HG02763 (cell line): ENCODE data around the gene OLFM2.

Experiments
- ATAC-seq: cut with Tn5 transposase; IDR thresholded peaks from one replicate; pipeline ENCODE4 v1.9.1; 2021; ENCODE audit warnings: mild to moderate bottlenecking, moderate library complexity; ENCODE audit not compliant: unreplicated experiment

Gene OLFM2

DNA sequence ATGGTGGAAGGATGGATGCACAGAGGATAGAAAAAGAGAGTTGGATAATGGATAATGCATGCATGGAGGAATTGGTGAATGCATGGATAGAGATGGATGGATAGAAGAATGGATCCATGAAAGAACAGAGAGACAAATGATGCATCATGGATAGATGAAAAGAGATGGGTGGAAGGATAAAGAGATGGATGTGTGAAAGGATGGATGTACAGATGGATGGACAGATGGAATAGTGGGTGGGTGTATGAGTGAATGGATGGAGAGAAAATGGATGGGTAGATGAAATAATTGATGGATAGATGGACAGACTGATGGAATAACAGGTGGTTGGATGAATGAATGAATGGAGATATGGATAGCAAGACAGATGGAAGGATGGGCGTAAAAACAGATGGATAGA lies 25.7 kb downstream of the OLFM2 start:
- ATAC-seq, result no peak

DNA sequence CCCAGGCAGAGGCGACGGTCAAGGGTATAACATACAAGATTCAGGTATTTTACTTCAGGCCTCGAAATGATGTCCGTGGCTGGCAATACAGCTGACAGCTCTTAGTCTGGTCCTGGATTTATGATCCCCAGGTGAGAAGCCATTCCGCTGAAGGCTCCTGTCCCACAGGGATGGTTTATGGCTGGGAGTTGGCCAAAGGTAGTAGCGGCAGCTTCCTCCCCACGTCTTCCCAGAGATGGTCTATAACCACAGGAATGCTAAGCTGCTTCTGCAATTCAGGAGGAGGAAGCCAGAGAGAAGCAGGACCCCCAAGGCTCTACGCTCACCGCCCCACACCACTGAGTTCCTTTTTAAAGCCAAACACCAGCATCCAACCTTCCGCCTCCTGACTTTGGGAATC lies 27.1 kb downstream of the OLFM2 start:
- no peak for ATAC-seq

DNA sequence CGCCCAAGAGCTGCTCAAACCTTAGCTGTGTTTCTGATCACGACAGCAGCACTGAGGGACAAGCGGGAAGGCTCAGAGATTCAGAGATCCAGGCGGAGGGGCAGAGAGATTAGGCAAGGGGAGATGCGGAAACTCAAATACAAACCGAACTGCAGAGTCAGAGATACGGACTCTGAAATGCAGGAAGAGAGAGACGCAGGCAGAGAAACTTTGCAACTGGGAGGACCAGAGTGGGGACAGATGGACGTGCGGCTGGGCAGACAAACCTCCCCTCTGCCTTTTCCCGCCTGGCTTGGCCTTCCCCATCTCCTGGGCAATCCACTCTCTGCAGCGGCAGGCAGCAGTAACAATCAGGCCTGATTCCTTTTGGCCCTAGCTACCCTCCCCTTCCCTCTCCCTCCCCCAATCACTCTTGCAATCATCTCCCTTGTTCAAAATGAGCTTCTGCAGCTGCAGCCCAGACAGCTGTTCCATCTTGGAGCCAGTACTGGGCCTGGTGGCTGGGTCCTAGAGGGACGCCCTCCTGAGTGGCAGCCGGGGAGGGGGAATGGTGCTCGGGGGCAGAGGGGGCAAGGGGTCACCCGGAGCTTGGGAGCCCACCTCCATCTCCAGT lies 29.7 kb downstream of the OLFM2 start:
- ATAC-seq, result no peak

DNA sequence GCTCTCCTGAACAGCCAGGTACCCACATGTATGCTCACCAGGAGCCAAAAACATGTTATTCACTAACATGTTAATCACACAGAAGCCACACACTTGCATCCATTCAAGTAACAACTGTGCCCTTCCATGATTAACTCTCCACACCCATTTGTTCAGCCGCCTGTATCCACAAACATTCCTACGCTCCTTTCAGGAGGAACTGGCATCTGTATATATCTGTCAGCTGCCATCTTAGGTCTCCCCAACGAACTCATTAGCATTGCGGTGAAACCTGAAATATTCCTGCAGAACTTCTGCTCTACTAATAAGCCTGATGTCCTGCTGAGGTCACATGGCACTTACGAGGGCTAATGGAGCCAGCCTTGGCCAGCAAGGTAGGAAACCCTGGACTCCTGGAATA lies 33.0 kb downstream of the OLFM2 start:
- ATAC-seq, result no peak

DNA sequence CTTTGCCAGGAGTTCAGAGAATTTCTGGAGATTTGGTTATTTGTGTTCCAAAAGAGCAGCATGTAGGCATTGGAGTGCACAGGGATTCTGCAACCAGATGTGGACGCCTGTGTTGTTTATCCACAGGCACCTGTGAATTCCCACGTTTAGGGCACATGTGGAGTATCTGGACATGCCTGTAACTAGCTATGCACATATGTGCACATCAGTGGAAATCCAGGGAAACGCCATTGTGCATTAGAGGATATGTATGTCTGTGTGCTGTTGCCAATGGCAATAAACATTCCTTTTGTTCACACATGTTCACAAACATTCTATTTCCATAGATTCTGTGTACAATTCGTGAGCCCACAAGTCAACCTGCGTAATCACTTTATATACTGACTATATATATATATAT lies 34.7 kb downstream of the OLFM2 start:
- no peak for ATAC-seq

DNA sequence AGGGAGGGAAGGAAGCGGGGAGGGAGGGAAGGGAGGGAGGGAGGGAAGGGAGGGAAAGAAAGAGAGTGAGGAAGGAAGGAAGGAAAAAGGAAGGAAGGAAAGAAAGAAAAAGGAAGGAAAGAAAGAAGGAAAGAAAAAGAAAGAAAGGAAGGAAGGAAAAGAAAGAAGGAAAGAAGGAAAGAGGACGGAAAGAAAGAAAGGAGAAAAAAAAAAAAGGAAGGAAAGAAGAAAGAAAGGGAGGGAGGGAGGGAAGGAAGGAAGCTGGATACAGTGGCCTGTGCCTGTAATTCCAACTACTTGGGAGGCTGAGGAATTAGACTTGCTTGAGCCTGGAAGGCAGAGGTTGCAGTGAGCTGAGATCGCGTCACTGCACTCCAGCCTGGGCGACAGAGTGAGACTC lies 35.3 kb downstream of the OLFM2 start:
- no peak for ATAC-seq

DNA sequence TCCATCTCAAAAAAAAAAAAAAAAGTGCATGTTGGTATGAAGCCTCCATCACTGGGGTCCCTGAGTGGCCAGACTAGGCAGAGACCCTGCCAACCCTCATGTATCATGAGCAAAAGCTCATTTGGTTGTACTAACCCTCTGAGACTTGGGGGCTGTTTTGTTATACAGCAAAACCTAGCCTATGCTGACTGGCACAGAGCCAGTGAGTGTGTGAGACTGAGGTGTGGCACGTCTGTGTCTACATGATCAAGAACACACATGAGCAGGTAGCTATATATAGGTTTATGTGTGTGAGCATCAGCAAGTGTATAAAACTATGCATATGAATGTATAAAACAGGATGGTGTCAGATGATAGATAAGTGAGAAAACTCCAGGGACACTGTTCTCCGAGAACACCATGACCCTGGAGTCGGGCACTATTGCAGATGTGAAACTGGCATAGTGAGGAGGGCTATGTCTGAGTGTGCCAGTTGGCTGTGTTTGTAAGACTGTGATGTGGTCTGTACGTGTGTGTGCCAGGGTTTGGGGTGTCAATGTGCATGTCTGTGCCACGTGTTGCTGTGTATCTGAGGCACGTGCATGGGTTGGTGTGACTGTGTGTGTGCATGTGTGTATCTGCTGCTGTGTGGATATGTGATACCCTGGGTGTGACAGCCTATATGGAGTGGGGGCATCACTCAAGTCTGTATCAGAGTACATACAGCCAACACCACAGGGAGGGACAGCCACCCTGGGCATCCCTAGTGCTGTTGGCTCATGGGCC lies 44.5 kb downstream of the OLFM2 start:
- no peak for ATAC-seq

DNA sequence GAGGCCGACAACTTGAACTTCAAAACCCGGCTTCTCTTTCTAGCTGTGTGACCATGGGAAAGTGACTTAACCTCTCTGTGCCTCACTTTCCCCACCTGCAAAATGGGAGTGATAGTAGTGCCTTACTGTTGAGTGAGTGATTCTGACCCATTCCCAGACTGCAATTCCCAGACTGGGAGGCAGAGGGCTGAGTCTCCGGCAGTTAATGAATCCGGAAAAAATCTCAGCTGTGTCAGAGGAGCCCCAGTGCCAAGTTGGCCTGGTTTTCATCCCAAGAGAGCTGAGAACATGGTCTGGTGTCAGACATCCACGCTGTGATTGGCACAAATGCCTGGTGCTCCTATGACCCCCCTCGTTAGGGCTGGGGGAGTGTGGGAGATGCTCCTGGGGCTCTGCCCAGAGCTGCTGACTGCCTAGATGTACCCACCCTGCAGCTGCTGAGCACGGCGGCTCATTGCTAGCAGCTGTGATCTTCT lies 51.2 kb downstream of the OLFM2 start:
- ATAC-seq, result no peak

DNA sequence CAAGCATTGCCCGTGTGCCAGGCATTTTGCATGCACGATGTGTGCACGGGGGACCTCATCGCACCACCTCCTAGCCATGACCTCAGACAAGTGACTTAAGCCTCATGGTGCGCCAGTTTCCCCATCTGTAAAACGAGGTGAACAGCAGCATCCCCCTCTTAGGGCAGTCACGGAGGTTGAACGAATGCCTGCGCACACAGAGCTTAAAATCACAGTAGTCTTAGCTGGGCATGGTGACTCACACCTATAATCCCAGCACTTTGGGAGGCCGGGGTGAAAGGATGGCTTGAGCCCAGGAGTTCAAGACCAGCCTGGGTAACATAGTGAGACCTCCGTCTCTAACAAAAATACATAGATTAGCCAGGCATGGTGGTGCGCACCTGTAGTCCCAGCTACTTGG lies 52.6 kb downstream of the OLFM2 start:
- no peak for ATAC-seq

DNA sequence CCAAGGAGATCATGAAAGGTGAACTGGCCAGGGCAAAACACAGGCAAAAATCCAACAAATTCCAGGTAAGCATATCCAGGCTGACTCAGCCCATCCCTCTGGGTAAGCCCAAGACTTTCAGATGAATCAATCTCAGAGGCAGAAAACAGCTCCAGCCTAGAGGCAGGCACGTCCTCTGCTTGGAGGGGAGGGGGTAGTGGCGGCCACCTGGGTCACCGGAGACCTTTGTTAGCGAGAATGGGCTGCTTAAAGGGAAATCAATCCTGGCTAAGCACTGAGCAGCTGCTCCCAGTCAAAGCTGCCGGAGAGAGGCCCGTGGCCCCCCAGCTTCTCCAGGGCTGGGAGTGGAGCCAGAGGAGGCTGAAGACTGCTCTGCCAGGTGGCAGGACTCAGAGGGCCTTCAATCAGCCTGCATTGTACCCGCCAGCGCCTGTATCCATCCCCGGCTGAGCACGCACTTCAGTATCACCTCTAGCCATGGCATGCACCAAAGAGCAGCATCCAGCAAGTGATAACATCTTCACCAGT lies 53.0 kb downstream of the OLFM2 start:
- no peak for ATAC-seq

DNA sequence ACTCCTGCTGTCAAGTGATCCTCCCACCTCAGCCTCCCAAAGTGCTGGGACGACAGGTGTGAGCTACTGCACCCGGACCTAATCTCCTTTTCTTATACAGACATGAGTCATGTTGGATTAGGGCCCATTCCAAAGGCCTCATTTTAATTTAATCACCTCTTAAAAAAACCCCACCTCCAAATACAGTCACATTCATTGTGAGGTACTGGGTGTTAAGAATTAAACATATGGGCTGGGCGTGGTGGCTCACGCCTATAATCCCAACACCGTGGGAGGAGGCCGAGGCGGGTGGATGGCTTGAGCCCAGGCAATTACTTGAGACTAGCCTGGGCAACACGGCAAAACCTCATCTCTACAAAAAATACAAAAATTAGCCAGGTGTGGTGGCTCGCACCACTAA lies 54.6 kb downstream of the OLFM2 start:
- no peak for ATAC-seq

DNA sequence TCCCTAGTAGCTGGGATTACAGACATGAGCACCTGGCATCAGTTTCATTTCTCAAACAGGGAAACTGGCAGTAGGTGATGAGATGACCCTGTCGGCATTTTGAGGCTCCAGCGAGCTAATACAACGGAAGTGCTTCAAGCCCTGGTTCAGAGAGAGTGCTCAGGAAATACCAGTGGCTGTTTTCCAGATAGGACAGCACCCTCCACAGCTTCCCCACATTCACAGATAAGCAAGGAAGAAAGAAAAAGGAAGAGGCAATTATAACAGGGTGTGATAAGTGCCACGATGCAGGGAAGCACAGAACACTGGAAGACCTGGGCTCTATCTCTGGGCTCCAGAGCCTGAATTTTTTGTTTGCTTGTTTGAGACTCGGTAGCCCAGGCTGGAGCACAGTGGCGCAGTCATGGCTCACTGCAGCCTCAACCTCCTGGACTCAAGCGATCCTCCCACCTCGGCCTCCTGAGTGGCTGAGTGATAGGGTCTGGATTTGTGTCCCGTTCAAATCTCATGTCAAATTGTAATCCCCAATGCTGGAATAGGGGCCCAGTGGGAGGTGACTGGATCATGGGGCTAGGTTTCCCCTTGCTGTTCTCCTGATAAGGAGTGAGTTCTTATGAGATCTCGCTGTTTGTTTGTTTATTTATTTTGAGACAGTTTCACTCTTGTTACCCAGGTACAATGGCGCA lies 57.7 kb downstream of the OLFM2 start:
- ATAC-seq, result no peak

DNA sequence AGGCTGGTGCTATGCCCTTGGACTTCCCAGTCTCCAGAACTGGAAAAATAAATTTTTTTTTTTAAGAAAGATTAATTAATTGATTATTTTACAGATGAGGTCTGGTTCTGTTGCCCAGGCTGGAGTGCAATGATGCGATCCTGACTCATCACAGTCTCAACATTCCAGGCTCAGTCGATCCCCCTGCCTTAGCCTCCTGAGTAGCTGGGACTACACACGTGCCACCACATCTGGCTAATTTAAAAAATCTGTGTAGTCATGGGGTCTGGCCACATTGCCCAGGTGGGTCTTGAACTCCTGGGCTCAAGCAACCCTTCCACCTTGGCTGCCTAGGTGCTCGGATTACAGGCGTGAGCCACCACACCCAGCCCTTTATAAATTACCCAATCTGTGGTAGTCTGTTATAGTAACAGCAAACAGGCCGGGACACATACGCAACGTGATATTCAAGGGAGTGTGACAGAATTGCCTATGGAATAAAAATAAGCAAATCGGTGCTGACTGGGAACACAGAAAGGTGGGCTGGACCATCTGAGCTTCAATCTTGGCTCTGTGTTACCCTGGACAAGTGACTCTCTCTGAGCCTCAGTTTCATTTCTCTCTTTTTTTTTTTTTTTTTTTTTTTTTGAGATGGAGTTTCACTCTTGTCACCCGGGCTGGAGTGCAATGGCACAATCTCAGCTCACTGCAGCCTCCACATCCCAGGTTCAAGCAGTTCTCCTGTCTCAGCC lies 58.4 kb downstream of the OLFM2 start:
- no peak for ATAC-seq

DNA sequence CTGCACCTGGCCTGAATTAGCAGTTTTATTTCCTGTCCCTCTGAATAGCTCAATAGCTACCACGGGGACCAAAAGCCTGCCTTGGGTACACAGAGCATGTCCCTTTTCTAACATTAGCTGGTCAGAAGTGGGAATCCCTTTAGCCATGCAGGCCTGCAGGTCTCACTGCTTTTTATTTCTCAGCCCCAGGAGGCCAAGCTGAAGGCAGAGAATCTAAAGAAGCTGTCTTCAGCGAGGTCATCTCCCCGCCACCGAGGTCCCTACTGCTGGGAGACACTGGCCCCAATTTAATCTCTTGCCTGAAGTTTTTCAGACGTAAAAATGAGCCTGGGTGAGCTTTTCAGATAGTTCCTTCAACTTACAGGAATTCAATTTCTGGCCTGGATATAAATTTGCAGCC lies 60.5 kb downstream of the OLFM2 start:
- ATAC-seq, result no peak

DNA sequence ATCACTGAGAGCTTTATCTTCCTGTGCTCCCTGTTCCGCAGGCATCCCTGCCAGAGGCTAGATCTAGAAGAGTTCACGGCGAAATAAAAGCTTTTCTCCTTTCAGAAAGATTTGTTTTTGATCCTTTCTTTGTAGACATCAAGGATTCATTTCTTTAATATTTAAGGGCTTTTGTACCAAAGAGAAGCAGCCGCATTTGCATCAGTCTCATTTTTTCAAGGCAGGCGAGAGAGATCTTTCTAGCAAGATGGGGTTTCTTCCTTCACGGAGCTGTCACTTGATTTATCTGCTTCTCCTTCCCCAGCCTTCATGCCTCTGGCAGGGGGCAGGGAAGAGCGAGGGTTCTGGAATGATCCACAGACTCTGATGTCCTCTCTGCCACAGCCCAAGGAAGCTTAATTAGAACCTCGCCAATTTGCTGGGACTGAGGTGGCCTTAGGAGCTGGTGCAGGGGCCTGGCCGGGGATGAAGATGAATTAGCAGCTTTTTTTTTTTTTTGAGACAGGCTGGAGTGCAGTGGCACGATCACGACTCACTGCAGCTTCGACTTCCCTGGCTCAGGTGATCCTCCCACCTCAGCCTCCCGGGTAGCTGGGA lies 61.2 kb downstream of the OLFM2 start:
- ATAC-seq, result no peak

DNA sequence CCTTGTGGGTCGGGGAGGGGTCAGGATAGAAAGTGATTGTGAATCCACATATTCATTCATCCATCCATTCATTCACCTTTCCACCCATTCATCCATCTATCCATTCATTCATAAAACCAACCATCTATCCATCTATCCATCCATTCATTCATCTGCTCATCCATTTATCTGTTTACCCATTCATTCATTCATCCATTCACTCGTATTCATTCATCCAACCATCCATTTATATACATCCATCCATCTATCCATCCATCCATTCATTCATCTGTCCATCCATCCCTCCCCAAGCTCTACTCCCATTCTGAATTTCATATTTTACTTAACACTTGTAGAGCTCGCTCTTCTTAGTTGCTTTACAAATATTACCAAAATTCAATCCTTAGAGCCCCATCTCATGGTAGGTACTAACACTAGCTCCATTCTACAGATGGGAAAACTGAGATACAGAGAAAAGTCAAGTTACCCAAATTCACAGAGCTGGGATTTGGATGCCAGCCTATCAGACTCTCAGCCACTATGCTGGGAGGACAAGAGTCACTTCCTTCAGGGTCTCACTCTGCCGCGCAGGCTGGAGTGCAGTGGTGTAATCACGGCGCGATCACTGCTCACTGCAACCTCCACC lies 63.6 kb downstream of the OLFM2 start:
- ATAC-seq, result no peak

DNA sequence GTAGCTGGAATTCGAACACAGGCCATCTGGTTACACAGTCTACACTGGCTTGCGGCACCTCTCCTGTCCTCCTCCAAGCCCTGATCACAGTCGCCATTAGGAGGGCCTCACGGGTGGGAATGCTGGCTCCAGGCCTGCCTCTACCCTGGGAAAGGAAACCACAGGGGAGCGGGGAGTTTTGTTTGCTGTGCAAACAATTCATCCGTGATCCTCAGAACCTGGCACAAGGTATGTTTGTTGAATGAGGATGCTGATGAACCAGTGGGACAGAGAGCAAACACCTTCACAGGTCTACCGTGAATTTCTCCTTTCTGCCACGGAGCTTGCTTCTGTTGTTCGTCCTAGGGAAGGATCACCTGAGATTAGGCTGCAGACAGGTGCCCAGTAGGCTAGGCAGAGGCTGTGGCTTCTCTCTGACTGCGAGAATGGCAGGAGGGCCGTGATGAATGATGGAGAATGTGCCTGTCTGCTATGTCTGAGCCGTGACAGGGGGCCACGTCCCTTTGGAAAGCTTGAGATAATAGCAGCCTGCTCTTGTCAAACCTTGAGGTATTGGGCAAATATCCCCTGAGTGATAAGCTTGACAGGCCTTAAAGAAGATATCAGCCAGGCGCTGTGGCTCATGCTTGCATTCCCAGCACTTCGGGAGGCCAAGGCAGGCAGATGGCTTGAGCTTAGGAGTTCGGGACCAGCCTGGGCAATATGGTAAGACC lies 64.5 kb downstream of the OLFM2 start:
- ATAC-seq, result no peak

DNA sequence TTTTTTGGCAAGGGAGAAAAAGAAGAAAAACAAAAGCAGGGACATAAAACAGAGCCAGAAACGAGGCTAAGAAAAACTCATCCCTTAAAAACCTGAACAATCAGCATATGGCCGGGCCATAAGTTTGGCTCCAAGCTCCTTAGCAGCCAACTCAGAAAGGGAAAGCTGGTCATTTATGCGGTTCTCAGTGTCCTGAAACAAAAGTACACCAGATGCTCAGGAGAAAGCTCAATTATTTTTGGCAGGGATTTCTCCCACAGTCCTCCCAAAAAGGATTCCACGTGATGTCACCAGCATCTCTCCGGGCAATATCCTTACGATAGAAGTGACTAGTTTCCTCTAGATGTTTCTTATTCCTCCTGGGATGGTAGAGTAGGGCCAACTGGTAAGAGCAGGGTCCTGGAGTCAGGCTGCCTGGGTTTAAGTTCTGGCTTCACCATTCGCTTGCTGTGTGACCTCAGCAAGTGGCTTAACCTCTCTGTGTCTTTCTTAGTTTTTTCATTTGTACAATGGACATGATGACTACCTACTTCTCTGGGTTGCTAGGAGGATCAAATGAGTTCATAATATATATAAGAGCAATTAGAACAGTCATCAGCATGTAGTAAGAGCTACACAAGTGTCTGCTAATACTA lies 67.2 kb downstream of the OLFM2 start:
- no peak for ATAC-seq
